OCI-LY3 (cell line): ENCODE data around the gene FAM43A.

ENCODE experiments used
- EZH2phosphoT487 ChIP-seq: fragments of 200-600 bp; shearing (Covaris generic); IDR thresholded peaks from 2 replicates; pipeline ENCODE4 v1.6.1; 2018; ENCODE audit warnings: antibody characterized with exemption, mixed run types, low read depth
- TF ChIP-seq, protein P1 (sequence below): fragments of 200-600, 300-600 bp; sonication (generic); IDR thresholded peaks from 2 replicates; pipeline ENCODE4 v1.5.1; 2014; ENCODE audit warnings: antibody characterized with exemption, low read length, low read depth

DNA sequence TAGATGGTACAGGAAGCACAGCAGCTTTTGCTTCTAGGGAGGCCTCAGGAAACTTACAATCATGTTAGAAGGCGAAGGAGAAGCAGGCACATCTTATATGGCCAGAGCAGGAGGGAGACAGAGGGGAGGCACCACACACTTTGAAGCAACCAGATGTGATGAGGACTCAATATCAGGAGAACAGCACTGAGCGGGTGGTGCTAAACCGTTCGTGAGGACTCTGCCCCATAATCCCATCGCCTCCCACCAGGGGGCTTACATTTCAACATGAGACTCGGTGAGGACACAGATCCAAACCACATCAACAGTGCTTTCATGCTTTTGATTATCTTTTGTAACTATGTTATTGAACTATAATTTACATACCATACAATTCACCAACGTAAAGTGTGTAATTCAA, 44.9 kb upstream of the FAM43A start:
- TF ChIP-seq, protein P1, sequence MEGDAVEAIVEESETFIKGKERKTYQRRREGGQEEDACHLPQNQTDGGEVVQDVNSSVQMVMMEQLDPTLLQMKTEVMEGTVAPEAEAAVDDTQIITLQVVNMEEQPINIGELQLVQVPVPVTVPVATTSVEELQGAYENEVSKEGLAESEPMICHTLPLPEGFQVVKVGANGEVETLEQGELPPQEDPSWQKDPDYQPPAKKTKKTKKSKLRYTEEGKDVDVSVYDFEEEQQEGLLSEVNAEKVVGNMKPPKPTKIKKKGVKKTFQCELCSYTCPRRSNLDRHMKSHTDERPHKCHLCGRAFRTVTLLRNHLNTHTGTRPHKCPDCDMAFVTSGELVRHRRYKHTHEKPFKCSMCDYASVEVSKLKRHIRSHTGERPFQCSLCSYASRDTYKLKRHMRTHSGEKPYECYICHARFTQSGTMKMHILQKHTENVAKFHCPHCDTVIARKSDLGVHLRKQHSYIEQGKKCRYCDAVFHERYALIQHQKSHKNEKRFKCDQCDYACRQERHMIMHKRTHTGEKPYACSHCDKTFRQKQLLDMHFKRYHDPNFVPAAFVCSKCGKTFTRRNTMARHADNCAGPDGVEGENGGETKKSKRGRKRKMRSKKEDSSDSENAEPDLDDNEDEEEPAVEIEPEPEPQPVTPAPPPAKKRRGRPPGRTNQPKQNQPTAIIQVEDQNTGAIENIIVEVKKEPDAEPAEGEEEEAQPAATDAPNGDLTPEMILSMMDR, result peak; percentile 34
- TF ChIP-seq EZH2phosphoT487, result no peak
